Skeletal muscle tissue (tissue), 4 donors: ENCODE measurements around the gene THSD4. TPM values are rescaled to one million over a fixed set of nuclear protein-coding genes. Genes with fewer than 3 reads are reported as not detected.

ENCODE experiments used
- H3K27ac ChIP-seq: one replicate; pipeline ENCODE4 v1.7.0; 2013; ENCODE audit warnings: mild to moderate bottlenecking, low read depth, low read length, inconsistent platforms
- H3K27me3 ChIP-seq, 3 donors: one replicate each; pipeline ENCODE4 v1.7.0; 2013; ENCODE audit warnings: low read length in 3 of 3; ENCODE audit not compliant: control insufficient read depth in 3 of 3, insufficient read depth in 3 of 3
- H3K36me3 ChIP-seq, 3 donors: one replicate each; pipeline ENCODE4 v1.7.0; 2013; ENCODE audit warnings: low read length in 3 of 3; ENCODE audit not compliant: control insufficient read depth in 3 of 3, insufficient read depth in 3 of 3
- H3K4me1 ChIP-seq, 3 donors: one replicate each; pipeline ENCODE4 v1.7.0; 2013; ENCODE audit warnings: low read length in 3 of 3, mild to moderate bottlenecking in 3 of 3; ENCODE audit not compliant: control insufficient read depth in 3 of 3, insufficient read depth in 3 of 3
- H3K4me3 ChIP-seq, 3 donors: one replicate each; pipeline ENCODE4 v1.7.0; 2013; ENCODE audit warnings: low read length in 3 of 3
- H3K9ac ChIP-seq, 3 donors: one replicate each; pipeline ENCODE4 v1.7.0; 2013; ENCODE audit warnings: low read length in 3 of 3, mild to moderate bottlenecking in 3 of 3, moderate library complexity in 2 of 3, low read depth in 1 of 3
- H3K9me3 ChIP-seq, 3 donors: one replicate each; pipeline ENCODE4 v1.7.0; 2013; ENCODE audit warnings: low read length in 3 of 3; ENCODE audit not compliant: control insufficient read depth in 3 of 3
- total RNA-seq: library from RNA; depleted of rRNA; stranded (reverse); fragments of >200 nt; gene quantifications from one replicate; pipeline ENCODE4 v1.2.3, GENCODE V29; 2014
- donor health status: Osteomylitis.

Gene THSD4
- total RNA-seq, 1 donor from 2014 or later: 15.7 TPM

DNA sequence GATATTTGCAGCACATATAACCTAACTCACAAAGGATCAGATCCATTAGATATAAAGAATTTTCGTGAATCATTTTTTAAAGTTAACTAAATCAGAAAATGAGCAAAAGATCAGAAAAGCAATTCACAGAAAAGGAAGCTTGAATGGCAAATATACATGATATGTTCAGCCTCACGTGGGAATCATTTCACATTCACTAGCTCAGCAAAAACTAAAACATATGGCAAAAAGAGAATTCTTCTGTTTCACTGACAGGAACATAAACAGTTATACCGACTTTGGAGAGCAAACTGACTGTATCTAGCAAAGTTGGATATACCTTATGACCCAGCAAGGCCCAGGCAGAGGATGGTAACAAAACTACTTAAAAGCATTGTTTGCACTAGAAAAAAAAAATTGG, 661.0 kb downstream of the THSD4 start:
- Histone ChIP-seq H3K27me3 (no peaks in the 10 kb centered on the region), H3K4me1 (no peaks in the 10 kb centered on the region), H3K9me3 (no peaks in the 10 kb centered on the region), H3K9ac (no peak overlapping the region), H3K4me3 (no peak overlapping the region), H3K27ac (no peak overlapping the region), H3K36me3 (no peaks in the 10 kb centered on the region)

DNA sequence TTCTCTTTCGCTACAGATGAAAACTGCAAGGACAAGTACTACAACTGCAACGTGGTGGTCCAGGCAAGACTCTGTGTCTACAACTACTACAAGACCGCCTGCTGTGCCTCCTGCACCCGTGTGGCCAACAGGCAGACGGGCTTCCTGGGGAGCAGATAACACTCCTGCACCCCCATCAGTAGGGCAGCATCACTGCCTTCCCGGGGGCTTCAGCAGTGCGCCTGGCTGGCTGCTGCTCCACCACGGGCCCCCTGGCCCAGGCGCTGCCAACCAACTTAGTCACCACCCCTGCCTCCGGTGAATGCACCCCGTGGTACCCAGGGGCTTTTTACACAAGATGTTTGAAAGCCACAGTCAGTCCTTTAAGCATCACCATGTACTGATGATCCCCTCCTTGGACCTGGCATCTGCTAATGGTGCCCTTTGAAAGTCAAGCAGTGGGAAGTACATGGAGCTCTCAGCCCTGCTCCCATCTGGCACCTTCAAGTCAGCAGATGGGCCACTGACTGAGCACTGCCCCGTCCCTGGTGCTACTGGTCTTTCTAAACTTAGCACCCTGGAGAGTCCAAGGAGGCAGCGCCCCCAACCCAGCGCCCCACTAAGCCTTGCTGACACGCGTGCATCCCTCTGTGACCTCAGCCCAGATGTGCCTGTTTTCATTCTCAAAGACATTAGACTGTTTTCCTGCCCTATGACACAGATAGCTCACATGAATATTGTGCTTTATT, 662.1 kb downstream of the THSD4 start:
- Histone ChIP-seq H3K27me3 (no peaks in the 10 kb centered on the region), H3K9me3 (no peaks in the 10 kb centered on the region), H3K27ac (no peak overlapping the region), H3K4me3 (no peak overlapping the region), H3K4me1 (no peaks in the 10 kb centered on the region), H3K9ac (no peak overlapping the region), H3K36me3 (no peaks in the 10 kb centered on the region)

- Histone ChIP-seq H3K27me3 (peaks cover 0 to 4% (median 0%) of the 10 kb centered on the region in 3 donors), H3K4me1 (no peaks in the 10 kb centered on the region), H3K27ac (no peak overlapping the region), H3K36me3 (no peaks in the 10 kb centered on the region), H3K9me3 (no peaks in the 10 kb centered on the region), H3K4me3 (no peak overlapping the region), H3K9ac (no peak overlapping the region)
These were observed 664.0 kb downstream of the THSD4 start for GRCh38 chr15:71779073-71779797.

DNA sequence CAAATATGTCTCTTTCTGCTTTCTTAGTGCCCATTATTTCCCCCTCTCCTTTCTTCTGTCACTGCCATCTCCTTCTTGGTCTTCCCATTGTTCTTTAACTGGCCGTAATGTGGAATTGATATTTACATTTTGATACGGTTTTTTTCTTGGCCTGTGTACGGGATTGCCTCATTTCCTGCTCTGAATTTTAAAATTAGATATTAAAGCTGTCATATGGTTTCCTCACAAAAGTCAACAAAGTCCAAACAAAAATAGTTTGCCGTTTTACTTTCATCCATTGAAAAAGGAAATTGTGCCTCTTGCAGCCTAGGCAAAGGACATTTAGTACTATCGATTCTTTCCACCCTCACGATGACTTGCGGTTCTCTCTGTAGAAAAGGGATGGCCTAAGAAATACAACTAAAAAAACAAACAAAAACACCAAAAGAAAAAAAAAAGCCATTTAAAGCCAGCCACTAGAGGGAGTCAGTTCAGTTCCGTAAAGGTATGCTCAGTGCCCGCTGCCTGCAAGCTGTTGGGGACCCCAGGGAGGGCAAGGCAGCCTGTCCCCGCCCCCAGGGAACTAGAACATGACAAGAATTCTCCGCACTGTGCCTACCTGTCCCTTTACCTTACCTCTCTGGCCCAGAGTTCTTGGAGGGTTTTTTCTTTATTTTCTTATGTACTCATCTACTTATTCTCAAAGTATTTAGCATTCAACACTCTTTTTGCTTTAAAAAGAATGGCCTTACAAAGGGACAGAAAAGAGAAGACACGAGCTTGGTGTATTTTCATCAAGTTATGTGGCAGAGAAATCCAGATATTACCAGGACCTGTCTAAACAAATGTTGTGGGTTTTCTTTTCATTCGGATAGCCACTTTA, 665.1 kb downstream of the THSD4 start:
- no peaks in the 10 kb centered on the region for H3K4me1 ChIP-seq
- peak overlapping the region in 1 of 3 donors; percentile 4 for H3K4me3 ChIP-seq
- no peak overlapping the region for H3K27ac ChIP-seq
- peaks cover 0 to 4% (median 0%) of the 10 kb centered on the region in 3 donors for H3K27me3 ChIP-seq
- no peaks in the 10 kb centered on the region for H3K9me3 ChIP-seq
- no peaks in the 10 kb centered on the region for H3K36me3 ChIP-seq
- no peak overlapping the region for H3K9ac ChIP-seq

GRCh38 chr15:71781179-71781964, 666.1 kb downstream of the THSD4 start:
- Histone ChIP-seq H3K27ac (no peak overlapping the region), H3K9ac (no peak overlapping the region), H3K4me1 (no peaks in the 10 kb centered on the region), H3K9me3 (no peaks in the 10 kb centered on the region), H3K27me3 (peaks cover 0 to 4% (median 0%) of the 10 kb centered on the region in 3 donors), H3K36me3 (no peaks in the 10 kb centered on the region), H3K4me3 (no peak overlapping the region)

- H3K27ac ChIP-seq: no peak overlapping the region
- peaks cover 0 to 4% (median 0%) of the 10 kb centered on the region in 3 donors for H3K27me3 ChIP-seq
- no peaks in the 10 kb centered on the region for H3K36me3 ChIP-seq
- no peak overlapping the region for H3K4me3 ChIP-seq
- H3K9me3 ChIP-seq: no peaks in the 10 kb centered on the region
- H3K9ac ChIP-seq: no peak overlapping the region
- no peaks in the 10 kb centered on the region for H3K4me1 ChIP-seq
These were observed 666.6 kb downstream of the THSD4 start for GRCh38 chr15:71781965-71782265.

DNA sequence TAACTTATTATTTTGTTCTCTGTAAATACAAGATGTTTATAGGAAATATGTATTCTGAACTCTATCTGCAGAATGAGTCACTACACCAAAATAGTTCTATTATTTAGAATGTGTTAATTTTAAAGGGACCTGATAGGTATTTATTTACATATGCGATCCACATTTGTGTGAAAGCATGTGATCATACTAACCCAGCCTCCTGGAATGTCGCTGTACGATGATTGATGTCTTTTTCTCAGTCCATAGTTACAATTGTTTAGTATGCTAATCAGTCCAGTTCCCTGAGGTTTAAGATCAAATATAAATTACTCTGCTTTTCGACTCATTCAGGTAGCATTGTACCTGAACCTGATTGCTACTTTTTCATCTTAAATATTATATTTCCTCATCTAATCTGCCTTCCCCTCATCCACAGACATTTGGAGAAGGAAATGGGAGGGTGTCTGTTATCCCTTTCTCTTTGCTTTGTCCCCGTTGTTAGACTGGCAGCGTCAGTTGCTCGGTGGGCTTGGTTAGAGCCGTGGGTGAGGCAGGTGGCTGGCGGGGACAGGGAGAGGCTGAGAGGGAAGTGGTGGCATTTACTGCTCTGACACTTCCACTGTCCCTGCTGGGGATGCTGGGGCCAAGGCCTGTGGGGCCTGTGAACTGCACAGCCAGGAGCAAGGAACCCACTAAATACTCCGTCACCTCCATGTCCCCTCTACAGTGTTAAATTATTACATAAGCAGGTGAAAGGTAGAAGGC, 667.3 kb downstream of the THSD4 start:
- H3K4me3 ChIP-seq: no peak overlapping the region
- H3K27me3 ChIP-seq: peaks cover 0 to 4% (median 0%) of the 10 kb centered on the region in 3 donors
- no peaks in the 10 kb centered on the region for H3K36me3 ChIP-seq
- no peaks in the 10 kb centered on the region for H3K4me1 ChIP-seq
- H3K9me3 ChIP-seq: no peaks in the 10 kb centered on the region
- H3K27ac ChIP-seq: no peak overlapping the region
- no peak overlapping the region for H3K9ac ChIP-seq

DNA sequence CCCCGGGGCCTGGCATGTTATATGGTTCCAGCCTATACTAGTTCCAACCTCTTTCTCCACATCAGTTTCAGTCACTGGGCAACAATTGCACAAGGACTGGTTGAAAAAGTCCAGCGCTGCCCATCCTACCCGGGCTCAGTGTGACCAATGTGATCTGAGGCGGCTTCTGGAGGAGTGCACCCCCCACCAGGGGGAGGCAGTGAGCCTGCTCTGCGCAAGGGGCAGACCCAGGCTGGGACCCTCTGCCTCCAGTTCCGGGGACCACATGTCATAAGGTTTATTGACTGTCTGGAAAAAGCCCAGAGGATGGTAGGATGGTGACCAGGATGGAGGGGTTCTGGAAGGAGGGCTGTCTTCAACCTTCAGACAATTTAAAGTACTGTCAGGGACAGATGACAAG, 669.4 kb downstream of the THSD4 start:
- no peaks in the 10 kb centered on the region for H3K36me3 ChIP-seq
- no peak overlapping the region for H3K4me3 ChIP-seq
- no peaks in the 10 kb centered on the region for H3K4me1 ChIP-seq
- H3K9ac ChIP-seq: no peak overlapping the region
- no peaks in the 10 kb centered on the region for H3K9me3 ChIP-seq
- peaks cover 0 to 4% (median 0%) of the 10 kb centered on the region in 3 donors for H3K27me3 ChIP-seq
- no peak overlapping the region for H3K27ac ChIP-seq

GRCh38 chr15:71785996-71786395, 670.7 kb downstream of the THSD4 start:
- no peaks in the 10 kb centered on the region for H3K9me3 ChIP-seq
- H3K4me1 ChIP-seq: no peaks in the 10 kb centered on the region
- H3K27ac ChIP-seq: no peak overlapping the region
- H3K9ac ChIP-seq: no peak overlapping the region
- H3K36me3 ChIP-seq: no peaks in the 10 kb centered on the region
- H3K4me3 ChIP-seq: no peak overlapping the region
- H3K27me3 ChIP-seq: peaks cover 0 to 4% (median 0%) of the 10 kb centered on the region in 3 donors
